T-cell (primary cell): ENCODE measurements around the gene UBE2U. TPM values are rescaled to one million over a fixed set of nuclear protein-coding genes. Genes with fewer than 3 reads are reported as not detected.

ENCODE experiments used
- ATAC-seq, 4 experiments: fragments of 200-7000 bp in 3 of 4; fragments of 150-1000 bp in 1 of 4; cut with Tn5 transposase; replicated peaks in 1 of 4; 1 replicate in 3 of 4; 2 replicates in 1 of 4; pipeline ENCODE4 v1.10.0; 2021; ENCODE audit warnings: moderate library complexity in 3 of 4, mild to moderate bottlenecking in 2 of 4, moderate number of reproducible peaks in 1 of 4
- CTCF ChIA-PET, 2 donors: fragments of 300-600 bp; sonication (Branson Sonifier 250); formaldehyde crosslinking; loops; one replicate each; lab custom pipeline; 2022; ENCODE audit warnings: antibody characterized with exemption in 2 of 2; lab: Charles Lee
- POLR2A ChIA-PET, 2 donors: fragments of 300-600 bp; sonication (Branson Sonifier 250); formaldehyde crosslinking; loops; one replicate each; lab custom pipeline; 2022; ENCODE audit warnings: antibody characterized with exemption in 2 of 2; lab: Charles Lee
- DNase-seq, 35 experiments: peaks; one replicate each; pipeline versions ENCODE4 v3.0.0 to v3.0.0-alpha.2; 2013 to 2023
- H3K27ac ChIP-seq: one replicate; pipeline ENCODE4 v1.5.1; 2013; ENCODE audit warnings: low read length
- H3K27me3 ChIP-seq, 2 experiments: replicated peaks in 1 of 2; 1 replicate in 1 of 2; 2 replicates in 1 of 2; pipeline versions ENCODE4 v1.6.1 to v1.7.0; 2013; ENCODE audit warnings: low read length in 1 of 2, mixed read lengths in 1 of 2; ENCODE audit not compliant: control insufficient read depth in 2 of 2, insufficient read depth in 2 of 2; ENCODE audit errors: extremely low read depth in 1 of 2
- H3K36me3 ChIP-seq, 2 donors: 1 replicate in 1 of 2; 2 replicates in 1 of 2; pipeline versions ENCODE4 v1.6.1 to v1.7.0; 2013; ENCODE audit warnings: low read length in 1 of 2; ENCODE audit not compliant: control insufficient read depth in 2 of 2, insufficient read depth in 1 of 2; ENCODE audit errors: extremely low read depth in 1 of 2
- H3K4me1 ChIP-seq, 2 experiments: 1 replicate in 1 of 2; 2 replicates in 1 of 2; pipeline versions ENCODE4 v1.6.1 to v1.7.0; 2013; ENCODE audit warnings: low read length in 2 of 2, mixed read lengths in 1 of 2; ENCODE audit not compliant: insufficient read depth in 2 of 2, control insufficient read depth in 1 of 2; ENCODE audit errors: extremely low read depth in 1 of 2
- H3K4me3 ChIP-seq, 2 donors: 1 replicate in 1 of 2; 2 replicates in 1 of 2; pipeline versions ENCODE4 v1.5.1 to v1.7.0; 2013; ENCODE audit warnings: mild to moderate bottlenecking in 2 of 2, low read length in 1 of 2, moderate library complexity in 1 of 2; ENCODE audit not compliant: control insufficient read depth in 1 of 2; ENCODE audit errors: extremely low read depth in 1 of 2
- H3K9me3 ChIP-seq: 2 replicates; pipeline ENCODE4 v1.7.0; 2013
- H3K27ac Mint-ChIP-seq, 2 donors: one replicate each; pipeline ENCODE4 v1.8.0; 2020 to 2021; ENCODE audit warnings: mild to moderate bottlenecking in 2 of 2, mixed read lengths in 2 of 2
- H3K27me3 Mint-ChIP-seq, 2 donors: one replicate each; pipeline ENCODE4 v1.8.0; 2021 to 2022; ENCODE audit warnings: mixed read lengths in 2 of 2
- H3K36me3 Mint-ChIP-seq: one replicate; pipeline ENCODE4 v1.8.0; 2021; ENCODE audit warnings: mixed read lengths
- H3K4me1 Mint-ChIP-seq, 3 donors: one replicate each; pipeline ENCODE4 v1.8.0; 2020 to 2022; ENCODE audit warnings: mixed read lengths in 3 of 3, mild to moderate bottlenecking in 1 of 3
- H3K4me3 Mint-ChIP-seq, 3 donors: one replicate each; pipeline ENCODE4 v1.8.0; 2020 to 2022; ENCODE audit warnings: mild to moderate bottlenecking in 3 of 3, mixed read lengths in 3 of 3, moderate library complexity in 3 of 3
- H3K9me3 Mint-ChIP-seq, 3 donors: one replicate each; pipeline ENCODE4 v1.8.0; 2020 to 2022; ENCODE audit warnings: mixed read lengths in 3 of 3
- WGBS: methylation state at CpG from one replicate; pipeline ENCODE4 v1.1.5; 2013; ENCODE audit warnings: missing lambda C conversion rate; ENCODE audit not compliant: insufficient coverage; 5-methylcytosine and 5-hydroxymethylcytosine counted together
- total RNA-seq, 35 experiments: library from RNA in 6 of 35; stranded (reverse) in 6 of 35; fragments of 120-200 nt in 1 of 35; gene quantifications; one replicate each; pipeline versions ENCODE4 v1.2.1 to v1.2.4 and lab custom pipeline; 2013 to 2026

UBE2U gene, protein sequence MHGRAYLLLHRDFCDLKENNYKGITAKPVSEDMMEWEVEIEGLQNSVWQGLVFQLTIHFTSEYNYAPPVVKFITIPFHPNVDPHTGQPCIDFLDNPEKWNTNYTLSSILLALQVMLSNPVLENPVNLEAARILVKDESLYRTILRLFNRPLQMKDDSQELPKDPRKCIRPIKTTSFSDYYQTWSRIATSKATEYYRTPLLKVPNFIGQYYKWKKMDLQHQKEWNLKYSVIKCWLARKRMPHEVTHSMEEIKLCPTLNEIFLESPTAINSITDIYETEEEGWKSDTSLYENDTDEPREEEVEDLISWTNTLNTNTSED
- total RNA-seq (not detected), total RNA-seq (lab: John Stamatoyannopoulos, UW) (0 reads per million in 29 experiments)
- total RNA-seq (2013) = not detected

DNA sequence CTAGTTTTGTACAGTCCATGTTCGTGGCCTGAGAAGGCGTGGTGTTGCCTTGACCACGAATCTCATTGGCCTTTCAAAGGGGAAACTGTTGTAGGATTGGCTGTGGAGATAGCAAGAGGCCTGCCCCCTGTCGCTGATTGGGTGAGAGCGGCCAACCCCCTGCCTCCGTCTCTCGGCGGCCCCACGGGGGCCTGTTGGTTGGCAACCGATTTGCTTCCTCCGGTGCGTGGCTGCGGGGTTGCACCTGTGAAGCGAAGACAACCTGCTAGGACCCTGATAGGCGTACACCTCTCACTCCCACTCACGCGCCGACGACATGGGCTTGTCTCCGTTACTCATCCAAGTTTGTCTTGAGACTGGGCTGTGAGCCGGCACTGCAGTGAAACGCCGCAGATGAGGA lies at the start of gene UBE2U:
TSS of gene UBE2U (plus strand) at position 204 of the 400 bp plus-strand sequence. CDS start 428 bp downstream, outside the sequence.
- Histone ChIP-seq H3K4me1 (no peaks in the 10 kb centered on the region), H3K36me3 (no peaks in the 10 kb centered on the region), H3K27ac (no peak within 1 kb of the TSS), H3K4me3 (no peak within 1 kb of the TSS), H3K9me3 (no peaks in the 10 kb centered on the region), H3K27me3 (peaks cover 3 to 9% of the 10 kb centered on the region in 2 experiments)
- Mint-ChIP-seq H3K36me3 (no peaks in the 10 kb centered on the region), H3K27ac (no peak within 1 kb of the TSS), H3K27me3 (peaks cover 6 to 7% of the 10 kb centered on the region in 2 donors), H3K4me1 (no peaks in the 10 kb centered on the region), H3K4me3 (no peak within 1 kb of the TSS), H3K9me3 (no peaks in the 10 kb centered on the region)
- ChIA-PET CTCF (no interaction called here), POLR2A (no interaction called here)
- ATAC-seq = no peak
- no peak for DNase-seq
- 91% methylated on average over 20 of the region's 23 CpGs for WGBS

- DNase-seq (no peak), ATAC-seq (no peak)
- Mint-ChIP-seq H3K36me3 (no peaks in the 10 kb centered on the region), H3K27me3 (peaks cover 0 to 4% of the 10 kb centered on the region in 2 donors), H3K4me1 (no peaks in the 10 kb centered on the region), H3K4me3 (no peak overlapping the region), H3K9me3 (no peaks in the 10 kb centered on the region), H3K27ac (no peak overlapping the region)
- WGBS = no CpG with 5 or more reads among the region's 1 CpG
- Histone ChIP-seq H3K36me3 (no peaks in the 10 kb centered on the region), H3K27me3 (no peaks in the 10 kb centered on the region), H3K27ac (no peak overlapping the region), H3K9me3 (no peaks in the 10 kb centered on the region), H3K4me1 (no peaks in the 10 kb centered on the region), H3K4me3 (no peak overlapping the region)
- CTCF ChIA-PET = interaction anchor here in 1 of 2 donors (0.5 kb wide), 1 partner anchor 26 kb away, joined by 3 read pairs; no protein-coding TSS in a partner anchor
- POLR2A ChIA-PET = no interaction called here
Measured at GRCh38 chr1:64155278-64155677, 48.1 kb upstream of the UBE2U start.

DNA sequence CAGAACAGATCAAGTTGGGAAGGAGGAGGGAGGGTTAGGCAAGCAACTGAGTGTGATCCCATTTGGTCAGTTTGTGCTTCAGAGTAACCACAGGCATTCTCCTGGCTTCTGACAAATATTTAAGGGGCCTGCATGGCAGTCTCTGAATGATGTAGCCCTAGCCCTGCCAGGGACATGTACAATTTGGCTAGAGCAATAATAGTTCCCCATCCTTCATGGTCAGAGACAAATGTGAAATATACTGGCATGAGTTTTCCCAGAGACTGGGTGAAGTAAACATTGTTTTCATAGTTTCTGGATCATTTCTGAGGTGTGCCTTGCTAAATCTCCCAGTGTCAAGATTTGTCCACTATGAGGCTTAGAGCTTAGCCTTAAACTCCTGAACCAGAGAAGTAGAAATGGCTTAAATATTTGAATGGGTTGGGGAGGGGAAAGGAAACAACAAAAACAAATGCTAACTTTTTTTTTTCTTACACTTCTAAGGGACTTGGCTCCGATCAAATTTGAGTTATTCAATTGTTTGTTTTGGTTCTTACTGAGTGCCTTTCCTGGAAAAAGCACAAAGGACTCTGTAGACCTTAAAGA lies 42.0 kb upstream of the UBE2U start:
- H3K27me3 ChIP-seq = no peaks in the 10 kb centered on the region
- ChIA-PET POLR2A (no interaction called here), CTCF (no interaction called here)
- no peak for ATAC-seq
- H3K9me3 Mint-ChIP-seq = no peaks in the 10 kb centered on the region
- H3K27me3 Mint-ChIP-seq = peaks cover 0 to 3% of the 10 kb centered on the region in 2 donors
- no peaks in the 10 kb centered on the region for H3K36me3 Mint-ChIP-seq
- H3K4me1 Mint-ChIP-seq = no peaks in the 10 kb centered on the region
- WGBS = no CpG with 5 or more reads among the region's 1 CpG
- H3K27ac Mint-ChIP-seq = no peak overlapping the region
- no peak overlapping the region for H3K4me3 ChIP-seq
- H3K9me3 ChIP-seq = no peaks in the 10 kb centered on the region
- H3K36me3 ChIP-seq = no peaks in the 10 kb centered on the region
- H3K27ac ChIP-seq = no peak overlapping the region
- H3K4me3 Mint-ChIP-seq = no peak overlapping the region
- no peaks in the 10 kb centered on the region for H3K4me1 ChIP-seq
- DNase-seq = no peak

DNA sequence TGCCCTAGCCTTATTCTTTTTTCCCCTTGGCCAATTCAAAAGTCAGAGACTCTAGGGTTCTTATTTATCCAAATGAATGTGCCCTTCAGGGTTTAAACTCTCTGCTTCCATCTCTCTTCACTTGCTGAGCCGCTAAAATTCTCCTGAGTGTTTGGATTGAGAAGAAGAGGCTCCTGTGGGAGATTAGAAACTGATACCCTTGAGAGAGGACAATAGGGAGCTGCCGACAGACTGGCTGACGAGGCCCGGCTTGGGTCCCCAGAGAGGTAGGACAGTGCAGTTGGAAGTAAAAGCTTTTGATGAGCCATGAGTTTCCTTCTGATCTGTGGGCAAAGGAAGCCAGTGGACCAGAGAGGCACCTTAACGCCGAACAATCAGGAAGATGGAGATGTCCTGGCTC lies 41.3 kb upstream of the UBE2U start:
- no peak for ATAC-seq
- no peaks in the 10 kb centered on the region for H3K9me3 Mint-ChIP-seq

DNA sequence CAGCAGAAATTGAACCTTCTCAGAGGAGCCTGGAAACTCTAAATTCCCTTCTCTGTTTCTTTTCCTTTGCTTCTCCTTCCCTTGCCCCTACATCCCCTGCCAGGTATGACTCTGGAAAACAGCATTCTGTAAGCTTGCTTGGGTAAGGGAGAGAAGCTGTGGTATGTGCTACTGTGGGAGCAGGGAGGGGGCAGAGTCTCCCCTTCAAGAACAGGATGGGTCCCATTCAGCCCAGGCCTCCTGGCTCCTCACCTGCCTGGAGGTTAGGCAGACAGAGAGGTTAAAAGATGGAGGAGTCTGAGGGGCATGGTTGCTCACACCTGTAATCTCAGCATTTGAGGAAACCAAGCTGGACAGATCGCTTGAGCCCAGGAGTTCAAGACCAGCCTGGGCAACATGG lies 40.6 kb upstream of the UBE2U start:
- ATAC-seq = no peak
- H3K9me3 Mint-ChIP-seq = no peaks in the 10 kb centered on the region
- no peak overlapping the region for H3K27ac Mint-ChIP-seq
- no peaks in the 10 kb centered on the region for H3K4me1 Mint-ChIP-seq
- Histone ChIP-seq H3K27me3 (no peaks in the 10 kb centered on the region), H3K36me3 (no peaks in the 10 kb centered on the region), H3K27ac (no peak overlapping the region), H3K9me3 (no peaks in the 10 kb centered on the region), H3K4me1 (no peaks in the 10 kb centered on the region), H3K4me3 (no peak overlapping the region)
- ChIA-PET POLR2A (no interaction called here), CTCF (no interaction called here)
- peaks cover 0 to 3% of the 10 kb centered on the region in 2 donors for H3K27me3 Mint-ChIP-seq
- no peak overlapping the region for H3K4me3 Mint-ChIP-seq
- DNase-seq = no peak
- no peaks in the 10 kb centered on the region for H3K36me3 Mint-ChIP-seq
- 80% methylated on average over 1 of the region's 1 CpG for WGBS

More for the DNA sequence above, 41.3 kb upstream of the UBE2U start:
- Mint-ChIP-seq H3K4me3 (no peak overlapping the region), H3K27ac (no peak overlapping the region), H3K27me3 (peaks cover 0 to 3% of the 10 kb centered on the region in 2 donors), H3K36me3 (no peaks in the 10 kb centered on the region), H3K4me1 (no peaks in the 10 kb centered on the region)
- POLR2A ChIA-PET = no interaction called here
- DNase-seq = no peak
- WGBS = 90% methylated on average over 6 of the region's 6 CpGs
- Histone ChIP-seq H3K27ac (no peak overlapping the region), H3K4me3 (no peak overlapping the region), H3K4me1 (no peaks in the 10 kb centered on the region), H3K9me3 (no peaks in the 10 kb centered on the region), H3K27me3 (no peaks in the 10 kb centered on the region), H3K36me3 (no peaks in the 10 kb centered on the region)
- CTCF ChIA-PET = no interaction called here

- Mint-ChIP-seq H3K27ac (no peak overlapping the region), H3K9me3 (no peaks in the 10 kb centered on the region), H3K4me3 (no peak overlapping the region), H3K36me3 (no peaks in the 10 kb centered on the region), H3K4me1 (no peaks in the 10 kb centered on the region), H3K27me3 (peaks cover 0 to 3% of the 10 kb centered on the region in 2 donors)
- Histone ChIP-seq H3K27me3 (no peaks in the 10 kb centered on the region), H3K27ac (no peak overlapping the region), H3K36me3 (no peaks in the 10 kb centered on the region), H3K9me3 (no peaks in the 10 kb centered on the region), H3K4me3 (no peak overlapping the region), H3K4me1 (no peaks in the 10 kb centered on the region)
- CTCF ChIA-PET = no interaction called here
- WGBS = no CpG with 5 or more reads among the region's 4 CpGs
- DNase-seq = no peak
- no peak for ATAC-seq
- POLR2A ChIA-PET = no interaction called here
Measured at GRCh38 chr1:64163431-64163830, 40.0 kb upstream of the UBE2U start.
